ENCODE results near the gene GALNT6.
"Not testable (repeated sequence)": the region's sequence is repeated elsewhere in the genome, so short reads cannot be mapped to it uniquely, and the experiment has no call there.

GALNT6 gene

DNA sequence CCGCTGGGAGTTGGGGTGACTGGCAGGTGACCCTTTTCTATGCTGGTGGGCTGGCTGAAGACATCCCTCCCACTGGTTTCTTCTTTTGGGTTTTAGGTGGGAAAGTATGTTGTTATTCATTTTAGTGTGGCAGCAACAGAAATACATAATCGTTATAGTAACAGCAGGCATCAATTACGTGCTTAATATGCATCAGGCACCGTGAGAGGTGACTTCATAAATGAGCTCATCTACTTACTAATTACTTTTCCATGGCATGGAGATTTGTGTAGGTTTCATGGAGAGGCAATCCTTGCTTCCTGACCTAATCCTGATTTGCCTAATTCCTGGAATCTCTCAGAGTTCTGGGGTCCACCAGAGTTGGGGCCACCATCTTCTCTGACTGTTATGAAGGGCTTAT is 31.4 kb downstream of the GALNT6 start:
- DNase-seq, result no peak

DNA sequence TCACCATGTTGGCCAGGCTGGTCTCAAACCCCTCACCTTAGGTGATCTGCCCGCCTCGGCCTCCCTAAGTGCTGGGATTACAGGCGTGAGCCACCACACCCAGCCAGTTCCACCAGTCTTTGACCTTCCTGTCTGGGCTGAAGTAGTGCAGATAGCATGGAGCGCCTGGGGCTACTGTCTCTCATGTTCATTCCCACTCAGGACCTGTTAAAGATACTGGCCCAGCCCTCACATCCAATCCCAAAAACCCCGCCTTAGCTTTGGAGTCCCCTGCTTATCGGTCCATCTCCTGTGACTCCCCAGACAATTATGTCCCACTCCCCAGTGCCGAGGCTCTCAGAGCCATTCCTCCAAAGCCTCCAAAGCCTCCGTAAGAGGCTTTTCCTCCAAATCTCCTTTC is 32.7 kb downstream of the GALNT6 start:
- DNase-seq, result no peak

GRCh38 chr12:51357374-51358047 is 33.7 kb downstream of the GALNT6 start:
- no peak for DNase-seq

DNA sequence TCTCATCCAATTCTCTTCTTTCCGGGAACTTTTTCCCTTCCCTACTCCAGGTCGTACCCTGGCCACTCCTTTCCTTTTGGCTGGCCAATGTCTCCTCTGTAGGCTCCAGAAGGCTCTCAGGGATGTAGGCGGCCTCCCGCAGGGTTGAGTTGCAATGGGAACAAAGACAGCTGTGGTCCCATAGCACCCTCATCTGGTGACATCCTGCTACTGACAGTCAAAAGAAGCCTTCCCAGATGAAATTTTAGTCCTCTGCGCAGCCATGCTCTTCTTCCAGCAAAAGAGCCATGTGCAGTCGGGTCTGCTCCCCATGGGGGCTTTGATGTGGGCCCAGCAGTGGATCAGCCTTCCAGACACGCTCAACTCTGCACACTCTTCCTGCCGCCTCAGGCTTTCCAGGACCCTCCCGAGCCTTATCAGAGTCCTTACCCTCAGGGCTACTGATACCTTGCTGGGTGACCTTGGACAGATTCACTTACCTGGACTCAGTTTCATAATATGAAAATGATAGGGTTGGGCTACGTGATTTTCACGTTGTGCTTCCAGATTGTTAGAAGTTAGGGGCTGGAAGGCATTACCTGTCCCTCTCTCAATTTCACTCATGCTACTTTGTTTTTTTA is 39.2 kb downstream of the GALNT6 start:
- DNase-seq, result peak in 43 of 56 donors; percentile 6 to 72 (median 32)

DNA sequence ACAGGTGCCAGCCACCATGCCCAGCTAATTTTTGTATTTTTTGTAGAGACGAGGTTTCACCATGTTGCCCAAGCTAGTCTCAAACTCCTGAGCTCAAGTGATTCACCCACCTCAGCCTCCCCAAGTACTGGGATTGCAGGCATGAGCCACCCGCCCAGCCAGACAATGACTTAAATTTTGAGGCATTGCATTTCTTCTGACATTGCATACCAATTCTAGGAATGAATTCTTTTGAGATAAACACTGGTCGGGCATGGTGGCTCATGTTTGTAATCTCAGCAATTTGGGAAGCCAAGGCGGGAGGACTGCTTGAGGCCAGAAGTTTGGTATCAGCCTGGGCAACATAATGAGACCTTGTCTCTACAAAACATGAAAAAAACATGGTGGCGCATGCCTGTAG is 42.2 kb downstream of the GALNT6 start:
- DNase-seq, result no peak

GRCh38 chr12:51348116-51348515 is 43.1 kb downstream of the GALNT6 start:
- no peak for DNase-seq

GRCh38 chr12:51346581-51346980 is 44.6 kb downstream of the GALNT6 start, which contains the start of gene CELA1:
Gene CELA1 (minus strand): TSS chr12:51346679. CDS start chr12:51346638, 41 bp downstream.
- no peak for DNase-seq

DNA sequence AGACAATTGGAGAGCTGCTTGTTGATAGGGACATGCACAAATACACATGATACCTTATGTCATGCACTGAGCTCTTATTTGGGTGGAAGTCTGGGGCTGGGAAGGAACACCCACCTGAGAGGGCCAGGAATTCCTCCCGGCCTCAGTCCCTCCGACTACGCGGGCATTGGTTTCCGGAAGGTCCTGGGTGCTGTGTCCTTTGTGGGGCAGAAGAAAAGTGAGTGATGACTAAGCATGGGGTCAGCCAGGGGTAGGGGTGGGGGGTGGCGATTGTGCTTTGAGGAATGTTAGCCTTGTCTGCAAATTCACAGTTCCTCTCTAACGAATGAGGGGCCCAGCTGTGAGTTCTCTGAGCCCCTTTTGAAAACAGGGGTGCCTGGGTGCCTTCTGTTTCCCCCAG is 45.5 kb downstream of the GALNT6 start:
- DNase-seq, result no peak

DNA sequence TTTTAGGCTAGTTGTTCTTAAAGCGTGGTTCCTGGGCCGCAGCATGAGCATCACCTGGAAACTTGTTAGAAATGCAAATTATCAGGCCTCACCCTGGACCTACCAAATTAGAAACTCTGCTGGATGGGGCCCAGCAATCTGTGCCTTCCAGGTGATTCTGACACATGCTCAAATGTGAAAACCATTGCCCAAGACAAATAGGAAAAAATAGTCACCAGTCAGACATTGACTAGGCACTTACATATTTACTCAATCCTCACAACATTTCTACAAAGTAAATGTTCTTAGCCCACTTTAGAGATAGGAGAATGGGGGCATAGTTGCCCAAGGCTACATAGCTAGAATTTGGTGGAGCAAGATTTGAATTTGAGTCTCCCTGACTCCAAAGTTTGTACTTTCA is 48.0 kb downstream of the GALNT6 start:
- DNase-seq, result no peak

- no peak for DNase-seq
Measured at GRCh38 chr12:51342416-51342815, 48.8 kb downstream of the GALNT6 start.

- peak in 47 of 56 donors; percentile 13 to 78 (median 46) for DNase-seq
Measured at GRCh38 chr12:51341251-51342007, 49.8 kb downstream of the GALNT6 start.

DNA sequence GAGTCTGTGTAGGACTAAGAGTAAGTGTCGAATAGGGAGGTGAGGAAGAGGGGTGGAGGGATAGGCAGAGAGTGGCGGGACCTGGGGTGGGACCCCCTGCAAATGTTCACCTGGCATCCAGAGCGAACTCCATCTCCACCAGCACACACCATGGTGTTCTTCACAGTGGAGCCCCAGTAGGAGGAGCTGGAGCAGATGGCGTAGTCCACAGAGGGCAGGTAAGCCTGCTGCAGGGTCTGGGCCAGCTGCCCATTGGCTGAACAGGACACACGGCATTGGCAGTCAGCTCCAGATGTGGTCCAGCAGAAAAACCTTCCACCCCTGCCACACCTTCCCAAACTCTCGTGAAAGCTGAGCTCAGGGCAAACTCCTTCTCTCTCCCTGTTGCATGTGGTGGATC is 51.5 kb downstream of the GALNT6 start:
- DNase-seq, result no peak

- not testable (repeated sequence) for DNase-seq
Measured at GRCh38 chr12:51337336-51337735, 53.9 kb downstream of the GALNT6 start.

DNA sequence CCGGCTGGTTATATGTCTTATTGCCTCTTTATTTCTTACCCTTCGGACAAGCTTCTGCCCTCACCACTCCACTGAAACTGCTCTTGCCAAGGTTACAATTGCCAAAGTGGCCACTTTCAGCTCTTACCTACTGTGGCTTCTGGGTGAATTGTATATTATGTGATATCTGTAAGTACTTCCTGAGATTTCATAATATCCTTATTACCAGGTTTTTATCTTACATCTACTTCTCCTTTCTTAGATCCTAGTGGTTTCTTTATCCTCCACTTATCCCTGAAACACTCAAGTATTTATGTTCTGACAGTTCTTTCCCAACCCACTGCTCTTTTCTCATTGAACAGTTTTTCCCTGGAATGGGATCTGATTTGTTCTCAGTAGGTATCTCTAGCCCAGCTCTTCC is 55.3 kb downstream of the GALNT6 start:
- DNase-seq, result no peak

DNA sequence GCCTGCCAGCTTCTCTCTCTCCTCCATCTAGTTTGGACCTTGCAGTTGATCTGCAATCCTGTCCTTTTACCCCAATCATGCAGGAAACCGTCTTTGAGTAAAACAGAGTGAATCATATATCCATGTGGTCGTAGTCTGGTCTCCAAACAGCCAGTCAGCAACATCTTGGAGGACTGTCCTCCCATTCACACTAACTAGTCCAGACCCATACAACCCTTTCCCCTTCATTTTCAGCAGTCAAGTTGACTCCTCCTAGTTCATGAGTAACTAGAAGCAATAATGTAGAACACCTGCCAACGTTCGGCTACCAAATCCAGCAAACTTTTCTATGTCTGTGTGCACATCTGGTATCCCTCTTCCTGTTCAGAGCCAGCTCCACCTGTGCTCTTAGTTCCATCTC is 56.4 kb downstream of the GALNT6 start:
- no peak for DNase-seq

GRCh38 chr12:51333536-51333935 is 57.7 kb downstream of the GALNT6 start:
- DNase-seq, result no peak

GRCh38 chr12:51330186-51330585 is 61.0 kb downstream of the GALNT6 start:
- no peak for DNase-seq

- no peak for DNase-seq
Measured at GRCh38 chr12:51329742-51330141, 61.5 kb downstream of the GALNT6 start.

GRCh38 chr12:51328587-51328986 is 62.6 kb downstream of the GALNT6 start:
- no peak for DNase-seq

- DNase-seq, result peak in 9 of 56 donors; percentile 1 to 46 (median 9)
Measured at GRCh38 chr12:51326698-51327439, 64.3 kb downstream of the GALNT6 start.

- DNase-seq, result no peak
Measured at GRCh38 chr12:51324953-51325352, 66.3 kb downstream of the GALNT6 start.

All from nucleus accumbens (tissue), 56 donors.